Stomach (tissue), 19 donors: ENCODE measurements around the gene RNF4. TPM values are rescaled to one million over a fixed set of nuclear protein-coding genes. Genes with fewer than 3 reads are reported as not detected.

Source experiments
- DNase-seq, 2 donors: peaks; one replicate each; pipeline versions ENCODE4 v3.0.0 to v3.0.0-alpha.2; 2013 to 2019
- H3K27ac ChIP-seq, 5 donors: fragments of 200-600 bp in 4 of 5; sonication (generic) in 4 of 5; one replicate each; pipeline ENCODE4 v1.5.1; 2013 to 2019; ENCODE audit warnings: mild to moderate bottlenecking in 1 of 5, moderate library complexity in 1 of 5
- H3K27me3 ChIP-seq, 3 donors: fragments of 200-600 bp; sonication (generic); one replicate each; pipeline ENCODE4 v1.5.1; 2017 to 2019; ENCODE audit warnings: mixed run types in 1 of 3
- H3K36me3 ChIP-seq, 4 donors: fragments of 200-600 bp; sonication (generic); 1 replicate in 3 of 4; 2 replicates in 1 of 4; pipeline ENCODE4 v1.5.1; 2016 to 2019
- H3K4me1 ChIP-seq, 4 donors: fragments of 200-600 bp; sonication (generic); one replicate each; pipeline ENCODE4 v1.5.1; 2016 to 2019
- H3K4me3 ChIP-seq, 4 donors: fragments of 200-600 bp; sonication (generic) in 3 of 4; one replicate each; pipeline ENCODE4 v1.5.1; 2016 to 2019; ENCODE audit warnings: mild to moderate bottlenecking in 1 of 4
- H3K9me3 ChIP-seq, 4 donors: fragments of 200-600 bp; sonication (generic); one replicate each; pipeline ENCODE4 v1.5.1; 2016 to 2019
- CTCF ChIP-seq, 7 experiments: fragments of 450-650 bp in 4 of 7; fragments of 200-600 bp in 3 of 7; sonication (generic) in 3 of 7; IDR thresholded peaks; one replicate each; pipeline ENCODE4 v1.5.1; 2016 to 2019; ENCODE audit warnings: antibody characterized with exemption in 7 of 7, control low read depth in 2 of 7, mild to moderate bottlenecking in 1 of 7
- EP300 ChIP-seq: sonication (generic); formaldehyde crosslinking; IDR thresholded peaks from one replicate; pipeline ENCODE4 v1.6.1; 2017; ENCODE audit warnings: antibody characterized with exemption
- POLR2A ChIP-seq, 4 donors: fragments of 450-650 bp; IDR thresholded peaks; one replicate each; pipeline ENCODE4 v1.6.1; 2016; ENCODE audit warnings: antibody characterized with exemption in 4 of 4, control low read depth in 2 of 4, mild to moderate bottlenecking in 1 of 4, moderate library complexity in 1 of 4
- POLR2AphosphoS5 ChIP-seq, 3 donors: sonication (generic); formaldehyde crosslinking; IDR thresholded peaks; one replicate each; pipeline ENCODE4 v1.6.1; 2016; ENCODE audit warnings: antibody characterized with exemption in 3 of 3
- WGBS, 5 donors: extraction: QIAGEN DNeasy Blood & Tissue Kit in 3 of 5; methylation state at CpG; one replicate each; pipeline versions ENCODE4 v1.1.5 to v1.1.7; 2013 to 2018; 5-methylcytosine and 5-hydroxymethylcytosine counted together
- intact Hi-C: fragments of 100-400 bp; cut with DNase I; formaldehyde crosslinking; loops from one replicate; pipeline ENCODE4 v1.15.1; 2023; ENCODE audit warnings: low total_unique reads
- long read RNA-seq, 10 donors: transcript quantifications; one replicate each; lab custom pipeline, GENCODE V29; 2026
- polyA plus RNA-seq, 3 donors: library from polyadenylated mRNA; stranded (reverse); fragments of 200-250 nt; gene quantifications; one replicate each; pipeline ENCODE4 v1.2.3, GENCODE V29; 2013
- total RNA-seq, 5 donors: library from RNA; depleted of rRNA; stranded (reverse); fragments of >200 nt; gene quantifications; one replicate each; pipeline versions ENCODE4 v1.1.0 to v1.2.3, GENCODE V29; 2014 to 2016
- donor health status: healthy with polysubstance abuse.
- donor health status: Bipolar disorder and iron deficiency.
- donor health status: healthy.

The RNF4 gene, protein sequence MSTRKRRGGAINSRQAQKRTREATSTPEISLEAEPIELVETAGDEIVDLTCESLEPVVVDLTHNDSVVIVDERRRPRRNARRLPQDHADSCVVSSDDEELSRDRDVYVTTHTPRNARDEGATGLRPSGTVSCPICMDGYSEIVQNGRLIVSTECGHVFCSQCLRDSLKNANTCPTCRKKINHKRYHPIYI
- total RNA-seq: 10 to 100 TPM in 4 of 5 donors, 1 to 10 TPM in 1; 5.3 to 75.2 (median 42.9) TPM
- 10 to 100 TPM; 15.3 to 29.3 (median 28.8) TPM for polyA plus RNA-seq
- long read RNA-seq, donor 1, partial matches to known transcripts: 5 of 11 reads
- long read RNA-seq, donor 1, other reads (novel, unspliced or antisense): 6 of 11 reads
- long read RNA-seq, donor 2, partial matches to known transcripts: 0 of 8 reads
- long read RNA-seq, donor 2, other reads (novel, unspliced or antisense): 8 of 8 reads
- long read RNA-seq, donor 3, partial matches to known transcripts: 9 of 11 reads
- long read RNA-seq, donor 3, other reads (novel, unspliced or antisense): 0 of 11 reads
- long read RNA-seq, donor 4: 0 reads
- long read RNA-seq, donor 5, partial matches to known transcripts: 0 of 11 reads
- long read RNA-seq, donor 5, other reads (novel, unspliced or antisense): 10 of 11 reads
- long read RNA-seq, donor 6: 0 reads
- long read RNA-seq, donor 7, partial matches to known transcripts: 0 of 14 reads
- long read RNA-seq, donor 7, other reads (novel, unspliced or antisense): 11 of 14 reads
- long read RNA-seq, donor 8, partial matches to known transcripts: 0 of 15 reads
- long read RNA-seq, donor 8, other reads (novel, unspliced or antisense): 14 of 15 reads
- long read RNA-seq, donor 9, partial matches to known transcripts: 0 of 14 reads
- long read RNA-seq, donor 9, other reads (novel, unspliced or antisense): 12 of 14 reads
- long read RNA-seq, donor 10, partial matches to known transcripts: 0 of 5 reads
- long read RNA-seq, donor 10, other reads (novel, unspliced or antisense): 5 of 5 reads

- Histone ChIP-seq H3K9me3 (no peaks in the 10 kb centered on the region), H3K27me3 (no peaks in the 10 kb centered on the region), H3K27ac (peak within 1 kb of the TSS; percentile 93 to 98 (median 96)), H3K4me1 (peaks cover 27 to 56% (median 40%) of the 10 kb centered on the region in 4 donors), H3K4me3 (peak within 1 kb of the TSS; percentile 64 to 98 (median 92)), H3K36me3 (peaks cover 0 to 28% (median 26%) of the 10 kb centered on the region in 4 donors)
- no peak for TF ChIP-seq CTCF (IDR thresholded peaks at IDR 0.05)
- peak in 2 of 3 donors; percentile 68 to 70 for TF ChIP-seq POLR2AphosphoS5 (IDR thresholded peaks at IDR 0.05)
- TF ChIP-seq POLR2A (IDR thresholded peaks at IDR 0.05): no peak
- no peak for TF ChIP-seq EP300
- intact Hi-C loops: no loop called here
- 0 to 1% (median 0%) methylated on average over 39 to 74 of the region's 74 CpGs for WGBS, 5 donors
- peak; percentile 97 to 99 for DNase-seq
Measured at GRCh38 chr4:2468456-2469191, at the start of gene RNF4. RNF4 (plus strand) TSS chr4:2469106; CDS start chr4:2490494, 21,388 bp downstream.

GRCh38 chr4:2419814-2420213 is 49.1 kb upstream of the RNF4 start:
- 53 to 65% (median 54%) methylated on average over 9 of the region's 9 CpGs for WGBS, 5 donors
- DNase-seq: no peak
- H3K27me3 ChIP-seq: peaks cover 0 to 74% (median 11%) of the 10 kb centered on the region in 3 donors
- intact Hi-C loops: loop anchor here (10.0 kb wide), 1 partner anchor 175 kb away; the partner anchor contains the start of genes HAUS3 and POLN
- no peak overlapping the region for H3K4me3 ChIP-seq
- H3K9me3 ChIP-seq: no peaks in the 10 kb centered on the region
- H3K27ac ChIP-seq: no peak overlapping the region
- no peak for TF ChIP-seq POLR2AphosphoS5 (IDR thresholded peaks at IDR 0.05)
- no peak for TF ChIP-seq CTCF (IDR thresholded peaks at IDR 0.05)
- no peak for TF ChIP-seq POLR2A (IDR thresholded peaks at IDR 0.05)
- no peak for TF ChIP-seq EP300
- no peaks in the 10 kb centered on the region for H3K36me3 ChIP-seq
- peaks cover 18 to 32% (median 29%) of the 10 kb centered on the region in 4 donors for H3K4me1 ChIP-seq

GRCh38 chr4:2421928-2422327 is 47.0 kb upstream of the RNF4 start:
- Histone ChIP-seq H3K36me3 (no peaks in the 10 kb centered on the region), H3K4me1 (peaks cover 11 to 22% (median 21%) of the 10 kb centered on the region in 4 donors), H3K4me3 (no peak overlapping the region), H3K9me3 (no peaks in the 10 kb centered on the region), H3K27me3 (peaks cover 0 to 72% (median 6%) of the 10 kb centered on the region in 3 donors), H3K27ac (no peak overlapping the region)
- TF ChIP-seq POLR2AphosphoS5 (IDR thresholded peaks at IDR 0.05) (no peak), POLR2A (IDR thresholded peaks at IDR 0.05) (no peak), CTCF (IDR thresholded peaks at IDR 0.05) (no peak), EP300 (no peak)
- intact Hi-C loops: no loop called here
- no peak for DNase-seq
- 81 to 88% (median 86%) methylated on average over 6 of the region's 6 CpGs for WGBS, 5 donors
